HG03064 (cell line): Measurements from ENCODE around the gene MYH9.
"Not testable (repeated sequence)": the region's sequence is repeated elsewhere in the genome, so short reads cannot be mapped to it uniquely, and the experiment has no call there.

Source experiments
- ATAC-seq: cut with Tn5 transposase; IDR thresholded peaks from one replicate; pipeline ENCODE4 v1.9.1; 2021; ENCODE audit warnings: low read depth; ENCODE audit not compliant: unreplicated experiment

The MYH9 gene

GRCh38 chr22:36387959-36388726 is at the start of gene MYH9:
MYH9 (minus strand) TSS chr22:36387967; CDS start chr22:36349236, 38,731 bp downstream.
- peak; percentile 59 for ATAC-seq

- ATAC-seq: peak; percentile 68
Observed at GRCh38 chr22:36435516-36436415, 48.0 kb upstream of the MYH9 start.

- ATAC-seq: no peak
Observed at GRCh38 chr22:36433318-36434231, 45.8 kb upstream of the MYH9 start.

- no peak for ATAC-seq
Observed at GRCh38 chr22:36432592-36433317, 45.0 kb upstream of the MYH9 start.

- ATAC-seq: no peak
Observed at GRCh38 chr22:36431977-36432376, 44.2 kb upstream of the MYH9 start.

GRCh38 chr22:36430863-36431262 is 43.1 kb upstream of the MYH9 start:
- ATAC-seq: no peak

- not testable (repeated sequence) for ATAC-seq
Observed at GRCh38 chr22:36427952-36428351, 40.2 kb upstream of the MYH9 start.

- ATAC-seq: no peak
Observed at GRCh38 chr22:36425977-36426523, 38.3 kb upstream of the MYH9 start.

GRCh38 chr22:36424901-36425579 is 37.3 kb upstream of the MYH9 start:
- no peak for ATAC-seq

- ATAC-seq: not testable (repeated sequence)
Observed at GRCh38 chr22:36424466-36424865, 36.7 kb upstream of the MYH9 start.

- no peak for ATAC-seq
Observed at GRCh38 chr22:36423461-36424404, 36.0 kb upstream of the MYH9 start.

GRCh38 chr22:36422287-36423014 is 34.7 kb upstream of the MYH9 start:
- ATAC-seq: no peak

GRCh38 chr22:36419912-36420882 is 32.4 kb upstream of the MYH9 start:
- no peak for ATAC-seq

- ATAC-seq: no peak
Observed at GRCh38 chr22:36419177-36419911, 31.6 kb upstream of the MYH9 start.

GRCh38 chr22:36417281-36417686 is 29.5 kb upstream of the MYH9 start:
- ATAC-seq: no peak
